GM21723 (cell line): ENCODE data around the gene ZNF451.
"Not testable (repeated sequence)": the region's sequence is repeated elsewhere in the genome, so short reads cannot be mapped to it uniquely, and the experiment has no call there.

Source experiments
- ATAC-seq: cut with Tn5 transposase; IDR thresholded peaks from one replicate; pipeline ENCODE4 v1.9.1; 2021; ENCODE audit warnings: mild to moderate bottlenecking, moderate library complexity; ENCODE audit not compliant: unreplicated experiment

ZNF451 gene, protein sequence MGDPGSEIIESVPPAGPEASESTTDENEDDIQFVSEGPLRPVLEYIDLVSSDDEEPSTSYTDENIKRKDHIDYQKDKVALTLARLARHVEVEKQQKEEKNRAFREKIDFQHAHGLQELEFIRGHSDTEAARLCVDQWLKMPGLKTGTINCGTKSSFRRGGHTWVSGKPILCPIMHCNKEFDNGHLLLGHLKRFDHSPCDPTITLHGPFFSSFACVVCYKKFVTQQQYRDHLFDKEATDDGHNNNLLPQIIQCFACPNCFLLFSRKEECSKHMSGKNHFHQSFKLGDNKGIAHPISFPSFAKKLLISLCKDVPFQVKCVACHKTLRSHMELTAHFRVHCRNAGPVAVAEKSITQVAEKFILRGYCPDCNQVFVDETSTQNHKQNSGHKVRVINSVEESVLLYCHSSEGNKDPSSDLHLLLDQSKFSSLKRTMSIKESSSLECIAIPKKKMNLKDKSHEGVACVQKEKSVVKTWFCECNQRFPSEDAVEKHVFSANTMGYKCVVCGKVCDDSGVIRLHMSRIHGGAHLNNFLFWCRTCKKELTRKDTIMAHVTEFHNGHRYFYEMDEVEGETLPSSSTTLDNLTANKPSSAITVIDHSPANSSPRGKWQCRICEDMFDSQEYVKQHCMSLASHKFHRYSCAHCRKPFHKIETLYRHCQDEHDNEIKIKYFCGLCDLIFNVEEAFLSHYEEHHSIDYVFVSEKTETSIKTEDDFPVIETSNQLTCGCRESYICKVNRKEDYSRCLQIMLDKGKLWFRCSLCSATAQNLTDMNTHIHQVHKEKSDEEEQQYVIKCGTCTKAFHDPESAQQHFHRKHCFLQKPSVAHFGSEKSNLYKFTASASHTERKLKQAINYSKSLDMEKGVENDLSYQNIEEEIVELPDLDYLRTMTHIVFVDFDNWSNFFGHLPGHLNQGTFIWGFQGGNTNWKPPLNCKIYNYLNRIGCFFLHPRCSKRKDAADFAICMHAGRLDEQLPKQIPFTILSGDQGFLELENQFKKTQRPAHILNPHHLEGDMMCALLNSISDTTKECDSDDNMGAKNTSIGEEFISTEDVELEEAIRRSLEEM

GRCh38 chr6:57089687-57090457, at the start of gene ZNF451:
ZNF451 (plus strand) TSS chr6:57090188; CDS start chr6:57090254, 66 bp downstream.
- peak; percentile 92 for ATAC-seq

- not testable (repeated sequence) for ATAC-seq
Measured at GRCh38 chr6:57044061-57044460, 45.9 kb upstream of the ZNF451 start.

DNA sequence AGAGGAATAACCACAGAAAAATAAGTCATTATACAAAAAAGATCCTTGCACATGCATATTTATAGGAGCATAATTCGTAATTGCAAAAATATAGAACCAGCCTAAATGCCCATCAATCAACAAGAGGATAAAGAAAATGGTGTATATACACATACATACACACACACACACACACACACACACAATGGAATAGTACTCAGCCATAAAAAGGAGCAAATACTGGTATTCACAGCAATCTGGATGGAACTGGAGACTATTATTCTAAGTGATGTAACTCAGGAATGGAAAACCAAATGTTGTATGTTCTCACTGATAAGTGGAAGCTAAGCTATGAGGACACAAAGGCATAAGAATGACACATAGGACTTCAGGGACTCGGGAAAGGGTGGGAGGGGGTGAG, 45.4 kb upstream of the ZNF451 start:
- ATAC-seq: no peak

- peak; percentile 96 for ATAC-seq
Measured at GRCh38 chr6:57046332-57047256, 43.4 kb upstream of the ZNF451 start, which contains the start of gene KIAA1586. KIAA1586 (plus strand) TSS chr6:57046693; CDS start chr6:57046756, 63 bp downstream.

DNA sequence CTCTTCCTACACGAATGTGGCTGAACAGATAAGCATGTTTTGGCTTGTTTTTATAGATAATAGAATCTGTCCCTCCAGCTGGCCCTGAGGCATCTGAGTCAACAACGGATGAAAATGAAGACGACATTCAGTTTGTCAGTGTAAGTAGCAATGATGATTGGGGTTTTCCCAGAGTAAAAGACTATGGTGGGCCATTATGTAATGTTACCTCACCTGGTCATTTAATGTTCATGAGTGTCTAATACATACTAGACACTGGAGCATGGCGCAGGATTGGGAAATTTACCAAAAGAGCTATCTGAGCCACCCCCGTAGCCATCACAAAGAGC, 42.8 kb upstream of the ZNF451 start:
- peak; percentile 23 for ATAC-seq

DNA sequence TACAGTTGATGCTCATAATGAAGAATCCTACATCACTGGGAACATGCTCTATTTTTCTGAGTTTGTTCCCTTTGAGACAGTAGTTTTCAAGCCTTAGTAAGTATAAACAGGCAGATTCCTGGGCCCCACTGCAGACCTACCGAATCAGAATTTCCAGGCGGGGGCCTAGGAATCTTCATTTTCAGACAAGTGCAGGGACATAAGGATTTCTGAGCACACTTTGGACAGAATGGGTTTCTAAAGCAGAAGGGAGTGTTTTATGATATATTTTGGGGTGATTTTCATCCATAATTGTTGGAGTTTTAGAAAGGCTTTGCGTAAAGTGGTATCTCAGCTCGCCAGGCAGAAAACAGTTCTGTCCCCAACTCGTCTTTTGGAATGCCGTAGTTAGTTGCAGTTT, 42.1 kb upstream of the ZNF451 start:
- ATAC-seq: not testable (repeated sequence)

GRCh38 chr6:57048577-57048976, 41.4 kb upstream of the ZNF451 start:
- no peak for ATAC-seq

DNA sequence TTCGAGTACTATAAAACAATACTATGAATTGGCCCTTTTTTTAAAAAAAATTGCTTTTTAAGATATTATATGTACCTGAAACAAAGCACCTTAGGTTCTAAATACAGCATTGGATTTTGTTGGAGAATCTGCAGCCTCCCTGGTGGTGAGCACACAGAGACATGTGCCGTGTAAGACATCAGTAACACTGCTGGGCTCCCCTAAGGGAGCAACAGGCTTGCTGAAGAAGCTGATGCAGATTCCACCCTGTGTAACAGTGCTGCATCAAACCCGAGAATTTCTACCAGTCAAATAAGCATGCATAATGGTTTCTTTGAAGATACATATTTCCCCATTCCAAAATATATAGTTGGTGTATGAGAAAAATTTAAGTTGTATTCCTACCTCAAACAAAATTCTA, 26.1 kb upstream of the ZNF451 start:
- no peak for ATAC-seq

DNA sequence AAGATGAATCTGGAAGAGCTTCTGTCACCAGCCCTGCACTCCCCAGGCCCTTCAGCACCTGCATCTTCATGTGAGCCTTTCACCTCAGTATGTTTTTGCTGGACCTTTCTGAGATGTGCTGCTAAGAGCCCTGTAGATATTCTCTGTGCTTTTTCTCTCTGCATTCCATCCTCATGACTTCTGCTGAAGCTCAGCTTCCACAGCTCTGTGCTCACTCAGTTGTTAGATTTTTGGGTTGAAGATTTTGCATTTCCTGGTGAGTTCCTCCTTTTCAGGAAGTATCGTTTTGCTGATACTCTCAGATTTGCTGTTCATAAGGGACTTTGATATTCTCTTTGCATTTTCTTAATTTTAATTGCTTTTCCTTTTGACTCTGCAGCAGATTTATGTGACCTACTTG, 25.2 kb upstream of the ZNF451 start:
- no peak for ATAC-seq

DNA sequence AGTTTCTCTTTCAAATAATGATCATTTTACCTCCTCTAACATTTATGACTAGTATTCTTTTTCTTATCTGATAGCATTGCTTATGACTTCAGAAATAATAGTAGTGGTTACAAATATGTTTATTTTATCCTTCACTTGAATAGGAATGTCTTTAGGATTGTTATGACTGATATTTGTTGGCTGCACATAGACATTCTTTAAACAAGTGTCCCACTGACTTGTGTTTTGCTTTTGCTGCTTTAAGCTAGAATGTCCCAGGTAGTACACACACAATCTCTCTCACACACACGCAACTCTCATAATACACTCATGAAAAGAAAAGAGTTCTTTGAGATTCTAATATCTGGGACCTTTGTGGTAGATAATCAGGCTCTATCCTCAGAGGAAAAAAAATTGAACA, 21.9 kb upstream of the ZNF451 start:
- ATAC-seq: no peak

- no peak for ATAC-seq
Measured at GRCh38 chr6:57069228-57069627, 20.8 kb upstream of the ZNF451 start.

- ATAC-seq: no peak
Measured at GRCh38 chr6:57069920-57070331, 20.1 kb upstream of the ZNF451 start.

- no peak for ATAC-seq
Measured at GRCh38 chr6:57072108-57072507, 17.9 kb upstream of the ZNF451 start.

DNA sequence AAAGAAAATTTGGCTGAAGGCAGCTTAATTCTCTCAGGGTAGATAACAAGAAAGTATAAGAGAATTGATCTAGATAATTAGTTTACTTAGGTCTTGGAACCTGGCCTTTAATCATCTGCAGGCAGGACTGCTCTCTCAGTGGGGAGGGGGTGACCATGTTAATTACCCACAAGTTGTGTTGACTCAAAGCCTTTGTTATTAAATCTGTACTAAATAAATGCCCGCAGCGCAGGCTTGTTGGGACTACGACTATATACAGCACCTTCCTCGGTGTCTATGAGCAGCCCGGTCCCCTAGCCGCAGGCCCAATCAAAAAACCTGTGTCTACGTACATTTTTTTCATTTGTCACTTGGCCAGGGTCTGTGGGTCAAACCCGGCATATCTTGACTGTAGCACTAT, 15.6 kb upstream of the ZNF451 start:
- ATAC-seq: no peak

DNA sequence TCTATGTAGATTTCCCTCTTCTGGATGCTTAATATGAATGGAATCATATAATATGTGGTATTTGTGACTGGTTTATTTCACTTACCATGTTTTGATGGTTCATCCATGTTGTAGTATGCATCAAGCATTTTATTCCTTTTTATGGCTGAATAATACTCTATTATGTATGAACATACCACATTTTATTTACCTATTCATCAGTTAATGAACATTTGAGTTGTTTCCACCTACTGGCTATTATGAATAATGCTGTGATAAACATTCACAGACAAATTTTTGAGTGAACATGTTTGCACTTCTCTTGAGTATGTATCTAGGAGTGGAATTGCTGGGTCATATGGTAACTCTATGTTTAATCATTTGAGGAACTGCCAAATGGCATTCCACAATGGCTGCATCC, 14.9 kb upstream of the ZNF451 start:
- ATAC-seq: no peak

DNA sequence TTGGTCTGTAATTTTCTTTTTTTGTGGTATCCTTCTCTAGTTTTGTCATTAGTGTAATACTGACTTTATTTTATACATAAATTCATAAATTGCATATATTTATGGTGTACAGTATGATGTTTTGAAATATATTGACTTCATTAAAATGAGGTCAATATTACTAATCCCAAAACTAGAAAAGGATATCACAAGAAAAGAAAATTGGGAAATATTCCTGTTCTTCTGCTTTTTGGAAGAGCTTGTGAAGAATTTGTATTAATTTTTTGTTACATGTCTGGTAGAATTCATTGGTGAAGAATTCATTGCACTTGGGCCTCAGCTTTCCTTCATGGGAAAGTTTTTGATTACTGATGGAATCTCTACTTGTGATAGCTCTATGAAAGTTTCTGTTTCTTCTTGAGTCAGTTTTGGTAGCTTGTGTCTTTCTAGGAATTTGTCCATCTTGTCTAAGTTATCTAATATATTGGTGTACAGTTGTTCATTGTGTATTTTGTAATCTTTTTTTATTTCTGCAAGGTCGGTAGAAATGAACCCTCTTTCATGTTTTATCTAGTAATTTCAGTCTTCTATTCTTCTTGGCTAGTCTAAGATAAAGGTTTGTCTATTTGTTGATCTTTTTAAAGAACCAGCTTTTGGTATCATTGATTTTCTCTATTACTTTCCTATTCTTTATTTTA, 11.3 kb upstream of the ZNF451 start:
- no peak for ATAC-seq

DNA sequence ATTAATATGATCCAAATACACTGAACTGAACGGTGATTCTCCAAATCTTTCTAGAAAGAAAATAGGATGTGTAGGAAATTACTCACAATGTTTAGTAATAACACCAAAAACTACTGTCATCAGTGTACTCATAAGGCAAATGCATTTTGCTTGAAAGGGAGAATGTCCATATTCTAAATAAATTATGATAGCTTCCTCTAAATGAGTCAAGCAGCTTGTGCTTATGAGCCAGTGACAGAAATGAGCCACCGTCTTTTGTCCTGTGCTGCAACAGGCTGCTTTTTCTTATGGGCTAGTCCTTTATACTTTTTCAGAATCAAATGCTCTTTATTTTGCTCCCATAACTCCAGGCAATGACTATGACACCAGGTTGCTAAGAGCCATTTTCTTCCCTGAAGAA, 4.5 kb upstream of the ZNF451 start:
- ATAC-seq: no peak

GRCh38 chr6:57086843-57087242, 3.1 kb upstream of the ZNF451 start:
- ATAC-seq: no peak

GRCh38 chr6:57087916-57088315, 2.1 kb upstream of the ZNF451 start:
- ATAC-seq: no peak
